Measurements from ENCODE around the gene IMPG1.

DNA sequence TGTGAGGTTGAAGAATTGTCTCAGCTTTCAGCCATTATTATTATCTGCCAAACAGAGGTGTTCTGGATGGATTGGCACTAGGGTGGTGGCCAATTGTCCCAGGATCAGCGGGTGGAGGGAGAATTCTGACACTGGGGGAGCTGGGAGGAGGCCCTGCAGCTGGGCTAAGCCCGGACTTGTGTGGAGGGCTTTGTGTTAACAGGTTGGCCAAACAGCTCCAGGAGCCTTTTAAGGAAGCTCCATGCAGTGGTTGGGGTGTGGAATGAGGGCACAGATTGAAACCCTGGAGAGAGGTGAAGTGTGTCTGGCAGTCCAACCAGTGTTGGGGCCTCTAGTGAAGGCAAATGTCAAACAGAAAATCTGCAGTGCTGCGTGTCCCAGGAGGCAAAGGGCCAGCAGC, 135.8 kb downstream of the IMPG1 start:
- TF ChIP-seq CTCF (IDR thresholded peaks at IDR 0.05) (no peak), POLR2A (IDR thresholded peaks at IDR 0.05) (no peak)
